Karpas-422 (cell line): ENCODE measurements around the gene GVQW3. TPM values are rescaled to one million over a fixed set of nuclear protein-coding genes. Genes with fewer than 3 reads are reported as not detected.
A peak's percentile ranks its signal among the peaks of the same experiment; 100 is the strongest.

Source experiments
- DNase-seq: peaks from one replicate; pipeline ENCODE4 v3.0.0-alpha.2; 2015
- H2AFZ ChIP-seq: fragments of 200-600 bp; sonication (generic); 2 replicates; pipeline ENCODE4 v1.6.1; 2014; ENCODE audit warnings: antibody characterized with exemption, low read length, mixed read lengths
- H3K27ac ChIP-seq: fragments of 200-600 bp; sonication (generic); 2 replicates; pipeline ENCODE4 v1.5.1; 2014; ENCODE audit warnings: mild to moderate bottlenecking, low read length, moderate library complexity
- H3K27me3 ChIP-seq: fragments of 200-600 bp; sonication (generic); 2 replicates; pipeline ENCODE4 v1.6.1; 2014; ENCODE audit warnings: low read length, mixed read lengths
- H3K36me3 ChIP-seq: fragments of 200-600 bp; sonication (generic); 2 replicates; pipeline ENCODE4 v1.6.1; 2014; ENCODE audit warnings: low read length, mixed read lengths; ENCODE audit not compliant: insufficient read depth
- H3K4me1 ChIP-seq: fragments of 200-600 bp; sonication (generic); 2 replicates; pipeline ENCODE4 v1.6.1; 2014; ENCODE audit warnings: mild to moderate bottlenecking, low read length, mixed read lengths
- H3K4me2 ChIP-seq: fragments of 200-600 bp; sonication (generic); 2 replicates; pipeline ENCODE4 v1.6.1; 2014; ENCODE audit warnings: low read length, low read depth, mild to moderate bottlenecking; ENCODE audit not compliant: poor library complexity, severe bottlenecking
- H3K4me3 ChIP-seq: fragments of 200-600 bp; sonication (generic); 2 replicates; pipeline ENCODE4 v1.5.1; 2014; ENCODE audit warnings: mild to moderate bottlenecking, antibody characterized with exemption, low read length, mixed read lengths
- H3K79me2 ChIP-seq: fragments of 200-600 bp; sonication (generic); 2 replicates; pipeline ENCODE4 v1.6.1; 2014; ENCODE audit warnings: mild to moderate bottlenecking, low read length, mixed read lengths
- H3K9ac ChIP-seq: fragments of 200-600 bp; sonication (generic); 2 replicates; pipeline ENCODE4 v1.6.0; 2014; ENCODE audit warnings: low read length
- H3K9me2 ChIP-seq: fragments of 200-600 bp; sonication (generic), shearing (Covaris generic); replicated peaks from 2 replicates; pipeline ENCODE4 v1.6.0; 2014; ENCODE audit warnings: mild to moderate bottlenecking, low read length, moderate library complexity; ENCODE audit not compliant: insufficient read depth
- H3K9me3 ChIP-seq: fragments of 300-700, 200-600 bp; sonication (generic); 2 replicates; pipeline ENCODE4 v1.6.1; 2014; ENCODE audit warnings: low read length, mixed read lengths
- H4K20me1 ChIP-seq: fragments of 200-600 bp; sonication (generic); 2 replicates; pipeline ENCODE4 v1.6.1; 2014; ENCODE audit warnings: mild to moderate bottlenecking, antibody characterized with exemption, low read length, low read depth; ENCODE audit not compliant: insufficient read depth
- total RNA-seq: library from RNA; depleted of rRNA; stranded (reverse); fragments of >200 nt; shearing (Covaris generic); gene quantifications from 2 replicates; pipeline ENCODE4 v1.2.3, GENCODE V29; 2014; ENCODE audit warnings: low replicate concordance

GVQW3 gene
- total RNA-seq, 1 experiment from 2014 or later, result 18.5 TPM

- peaks cover 12% of the 10 kb centered on the region for H3K36me3 ChIP-seq
- H4K20me1 ChIP-seq, result 0 out of 2 replicates have a peak, but pooled peaks cover 3% of the 10 kb centered on the region
- H3K4me1 ChIP-seq, result no peaks in the 10 kb centered on the region
- H2AFZ ChIP-seq, result no peak overlapping the region
- H3K9ac ChIP-seq, result no peak overlapping the region
- no peak overlapping the region for H3K4me2 ChIP-seq
- 0 out of 2 replicates have a peak, but pooled peaks cover 9% of the 10 kb centered on the region for H3K79me2 ChIP-seq
- H3K4me3 ChIP-seq, result no peak overlapping the region
- H3K27ac ChIP-seq, result no peak overlapping the region
- no peak for DNase-seq
- H3K9me2 ChIP-seq, result no peaks in the 10 kb centered on the region
- no peaks in the 10 kb centered on the region for H3K9me3 ChIP-seq
- H3K27me3 ChIP-seq, result no peaks in the 10 kb centered on the region
Observed at GRCh38 chr11:76348348-76348747, 32.8 kb upstream of the GVQW3 start.

- Histone ChIP-seq H3K9ac (no peak overlapping the region), H3K79me2 (peaks cover 65% of the 10 kb centered on the region), H3K4me2 (no peak overlapping the region), H4K20me1 (no peaks in the 10 kb centered on the region), H3K4me3 (no peak overlapping the region), H3K4me1 (no peaks in the 10 kb centered on the region), H3K9me2 (no peaks in the 10 kb centered on the region), H3K27me3 (no peaks in the 10 kb centered on the region), H3K36me3 (peaks cover 75% of the 10 kb centered on the region), H3K27ac (no peak overlapping the region), H3K9me3 (peaks cover 30% of the 10 kb centered on the region), H2AFZ (no peak overlapping the region)
- DNase-seq, result no peak
Observed at GRCh38 chr11:76355172-76355571, 26.0 kb upstream of the GVQW3 start.

GRCh38 chr11:76361374-76361773 is 19.7 kb upstream of the GVQW3 start:
- DNase-seq, result no peak
- Histone ChIP-seq H3K27ac (no peak overlapping the region), H3K9me2 (no peaks in the 10 kb centered on the region), H3K4me2 (no peak overlapping the region), H3K9ac (no peak overlapping the region), H3K27me3 (no peaks in the 10 kb centered on the region), H4K20me1 (no peaks in the 10 kb centered on the region), H3K79me2 (peaks cover 96% of the 10 kb centered on the region), H2AFZ (no peak overlapping the region), H3K9me3 (peaks cover 8% of the 10 kb centered on the region), H3K4me3 (no peak overlapping the region), H3K4me1 (peaks cover 6% of the 10 kb centered on the region), H3K36me3 (peaks cover 69% of the 10 kb centered on the region)

DNA sequence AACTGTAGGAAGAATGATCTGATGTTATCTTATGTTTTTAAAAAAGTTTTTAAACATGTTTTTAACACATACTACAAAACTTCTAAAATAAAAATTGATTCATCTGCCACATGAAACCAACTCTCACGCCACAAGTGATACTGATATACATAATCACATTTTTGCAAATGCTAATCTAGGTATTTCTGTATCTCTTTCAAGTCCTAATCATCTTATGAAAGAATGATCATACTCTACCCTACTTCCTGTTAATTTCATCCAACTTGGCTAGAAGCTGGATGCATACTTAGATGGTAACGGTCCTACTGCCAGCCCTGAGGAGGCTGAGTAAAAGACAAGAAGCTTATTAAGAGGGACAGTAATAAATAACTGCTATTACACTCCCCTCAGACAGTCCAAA is 19.3 kb upstream of the GVQW3 start:
- Histone ChIP-seq H3K79me2 (peaks cover 98% of the 10 kb centered on the region), H3K9ac (no peak overlapping the region), H3K27me3 (no peaks in the 10 kb centered on the region), H3K9me2 (no peaks in the 10 kb centered on the region), H3K4me1 (peaks cover 10% of the 10 kb centered on the region), H3K4me3 (no peak overlapping the region), H3K9me3 (peaks cover 8% of the 10 kb centered on the region; the same call in 1 of the 2 replicates), H3K27ac (no peak overlapping the region), H2AFZ (no peak overlapping the region), H4K20me1 (no peaks in the 10 kb centered on the region), H3K36me3 (peaks cover 65% of the 10 kb centered on the region), H3K4me2 (no peak overlapping the region)
- DNase-seq, result no peak

DNA sequence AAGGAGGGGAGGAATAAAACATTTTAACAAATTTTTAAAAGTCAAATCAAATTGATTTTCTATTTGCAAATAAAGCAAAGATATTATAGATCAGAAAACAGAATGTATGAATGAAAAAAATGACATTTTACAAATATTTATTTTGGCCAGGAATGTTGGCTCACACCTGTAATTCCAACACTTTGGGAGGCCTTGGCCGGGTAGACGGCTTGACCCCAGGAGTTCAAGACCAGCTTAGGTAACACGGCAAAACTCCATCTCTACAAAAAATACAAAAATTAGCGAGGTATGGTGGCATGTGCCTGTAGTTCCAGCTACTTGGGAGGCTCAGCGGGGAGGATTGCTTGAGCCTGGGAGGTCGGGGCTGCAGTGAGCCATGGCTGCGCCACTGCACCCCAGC is 18.4 kb upstream of the GVQW3 start:
- H3K36me3 ChIP-seq, result peaks cover 56% of the 10 kb centered on the region
- H3K9me3 ChIP-seq, result peaks cover 4% of the 10 kb centered on the region; the same call in 1 of the 2 replicates
- H3K27ac ChIP-seq, result no peak overlapping the region
- no peak overlapping the region for H3K9ac ChIP-seq
- H3K4me1 ChIP-seq, result peaks cover 13% of the 10 kb centered on the region
- H2AFZ ChIP-seq, result no peak overlapping the region
- H3K4me3 ChIP-seq, result no peak overlapping the region
- no peaks in the 10 kb centered on the region for H4K20me1 ChIP-seq
- no peaks in the 10 kb centered on the region for H3K27me3 ChIP-seq
- no peaks in the 10 kb centered on the region for H3K9me2 ChIP-seq
- DNase-seq, result no peak
- H3K4me2 ChIP-seq, result no peak overlapping the region
- peaks cover 98% of the 10 kb centered on the region for H3K79me2 ChIP-seq

DNA sequence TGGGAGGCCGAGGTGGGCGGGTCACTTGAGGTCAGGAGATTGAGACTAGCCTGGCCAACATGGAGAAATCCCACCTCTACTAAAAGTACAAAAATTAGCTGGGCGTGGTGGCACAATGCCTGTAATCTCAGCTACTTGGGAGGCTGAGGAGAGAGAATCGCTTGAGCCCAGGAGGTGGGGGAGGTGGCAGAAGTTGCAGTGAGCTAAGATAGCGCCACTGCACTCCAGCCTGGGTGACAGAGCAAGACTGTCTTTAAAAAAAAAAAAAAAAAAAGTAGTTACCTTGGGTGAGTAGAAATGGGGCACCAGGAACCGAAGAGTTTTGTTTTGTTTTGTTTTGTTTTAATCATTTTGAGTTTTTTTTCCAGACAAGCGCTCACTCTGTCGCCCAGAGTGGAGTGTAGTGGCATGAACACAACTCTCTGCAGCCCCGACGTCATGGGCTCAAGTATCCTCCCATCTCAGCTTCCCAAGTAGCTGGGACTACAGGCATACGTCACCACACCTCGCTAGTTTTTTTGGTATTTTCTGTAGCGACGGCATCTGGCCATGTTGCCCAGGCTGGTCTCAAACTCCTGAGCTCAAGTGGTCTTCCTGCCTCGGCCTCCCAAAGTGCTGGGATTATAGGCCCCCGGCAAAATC is 16.0 kb upstream of the GVQW3 start:
- Histone ChIP-seq H3K9ac (no peak overlapping the region), H2AFZ (no peak overlapping the region), H3K9me2 (no peaks in the 10 kb centered on the region), H3K9me3 (no peaks in the 10 kb centered on the region), H4K20me1 (0 out of 2 replicates have a peak, but pooled peaks cover 5% of the 10 kb centered on the region), H3K4me1 (peaks cover 37% of the 10 kb centered on the region), H3K27me3 (no peaks in the 10 kb centered on the region), H3K4me3 (no peak overlapping the region), H3K4me2 (no peak overlapping the region), H3K27ac (no peak overlapping the region), H3K36me3 (peaks cover 32% of the 10 kb centered on the region), H3K79me2 (peaks cover 98% of the 10 kb centered on the region)
- no peak for DNase-seq

GRCh38 chr11:76368490-76368889 is 12.6 kb upstream of the GVQW3 start:
- Histone ChIP-seq H3K79me2 (peaks cover 98% of the 10 kb centered on the region), H4K20me1 (0 out of 2 replicates have a peak, but pooled peaks cover 5% of the 10 kb centered on the region)

GRCh38 chr11:76369406-76369805 is 11.7 kb upstream of the GVQW3 start:
- Histone ChIP-seq H3K9ac (no peak overlapping the region), H4K20me1 (0 out of 2 replicates have a peak, but pooled peaks cover 5% of the 10 kb centered on the region), H3K79me2 (peaks cover 98% of the 10 kb centered on the region), H2AFZ (no peak overlapping the region), H3K36me3 (peaks cover 9% of the 10 kb centered on the region; the same call in 1 of the 2 replicates), H3K4me1 (peaks cover 48% of the 10 kb centered on the region), H3K9me3 (no peaks in the 10 kb centered on the region), H3K27ac (no peak overlapping the region), H3K4me2 (no peak overlapping the region), H3K9me2 (no peaks in the 10 kb centered on the region), H3K27me3 (no peaks in the 10 kb centered on the region), H3K4me3 (no peak overlapping the region)
- no peak for DNase-seq

More at GRCh38 chr11:76368490-76368889, 12.6 kb upstream of the GVQW3 start:
- H3K36me3 ChIP-seq, result peaks cover 14% of the 10 kb centered on the region; the same call in 1 of the 2 replicates
- H3K9ac ChIP-seq, result no peak overlapping the region
- no peak overlapping the region for H3K4me3 ChIP-seq
- no peak for DNase-seq
- peaks cover 41% of the 10 kb centered on the region for H3K4me1 ChIP-seq
- H3K27ac ChIP-seq, result peak overlapping the region; percentile 8; the same call in 1 of the 2 replicates
- no peaks in the 10 kb centered on the region for H3K9me2 ChIP-seq
- no peak overlapping the region for H3K4me2 ChIP-seq
- H3K9me3 ChIP-seq, result no peaks in the 10 kb centered on the region
- no peak overlapping the region for H2AFZ ChIP-seq
- H3K27me3 ChIP-seq, result no peaks in the 10 kb centered on the region
